ENCODE data around the gene SCAMP4.

Gene SCAMP4

GRCh38 chr19:1918975-1919374, 13.8 kb downstream of the SCAMP4 start:
- no peak for ATAC-seq

GRCh38 chr19:1920644-1921043, 15.4 kb downstream of the SCAMP4 start:
- no peak for ATAC-seq
- TF ChIP-seq ZNF70 (CRISPR knock-in tag; IDR thresholded peaks at IDR 0.05), result no peak
- TF ChIP-seq ARNTL (CRISPR knock-in tag; IDR thresholded peaks at IDR 0.05; ENCODE audit: borderline replicate concordance, low read depth), result no peak
- TF ChIP-seq CSRNP3 (CRISPR knock-in tag; IDR thresholded peaks at IDR 0.05), result no peak
- no peak for TF ChIP-seq CSDC2 (CRISPR knock-in tag; IDR thresholded peaks at IDR 0.05)
- no peak for TF ChIP-seq OSR1 (CRISPR knock-in tag; IDR thresholded peaks at IDR 0.05)

More at GRCh38 chr19:1918975-1919374, 13.8 kb downstream of the SCAMP4 start:
- no peak for TF ChIP-seq OSR1 (CRISPR knock-in tag; IDR thresholded peaks at IDR 0.05)
- TF ChIP-seq ZNF70 (CRISPR knock-in tag; IDR thresholded peaks at IDR 0.05), result no peak
- no peak for TF ChIP-seq CSDC2 (CRISPR knock-in tag; IDR thresholded peaks at IDR 0.05)
- no peak for TF ChIP-seq GLIS3 (CRISPR knock-in tag; IDR thresholded peaks at IDR 0.05)
- no peak for TF ChIP-seq ZFP30 (CRISPR knock-in tag; IDR thresholded peaks at IDR 0.05)
- no peak for TF ChIP-seq BACH2 (CRISPR knock-in tag; IDR thresholded peaks at IDR 0.05; ENCODE audit: borderline replicate concordance)
- TF ChIP-seq ZNF565 (CRISPR knock-in tag; conservative IDR thresholded peaks at IDR 0.05; ENCODE audit: low read depth), result no peak
- no peak for TF ChIP-seq CSRNP3 (CRISPR knock-in tag; IDR thresholded peaks at IDR 0.05)
- no peak for TF ChIP-seq SNAI2 (CRISPR knock-in tag; IDR thresholded peaks at IDR 0.05)

- ATAC-seq, result no peak
- TF ChIP-seq ISL1 (CRISPR knock-in tag; IDR thresholded peaks at IDR 0.05) (no peak), ZNF8 (CRISPR knock-in tag; IDR thresholded peaks at IDR 0.05) (no peak), ZNF565 (CRISPR knock-in tag; conservative IDR thresholded peaks at IDR 0.05; ENCODE audit: low read depth) (no peak), ZC3H10 (CRISPR knock-in tag; IDR thresholded peaks at IDR 0.05) (no peak)
Measured at GRCh38 chr19:1921326-1921725, 16.1 kb downstream of the SCAMP4 start.

- TF ChIP-seq ZNF8 (CRISPR knock-in tag; IDR thresholded peaks at IDR 0.05) (no peak), BACH2 (CRISPR knock-in tag; IDR thresholded peaks at IDR 0.05; ENCODE audit: borderline replicate concordance) (no peak), CSRNP3 (CRISPR knock-in tag; IDR thresholded peaks at IDR 0.05) (no peak), RARB (CRISPR knock-in tag; IDR thresholded peaks at IDR 0.05) (no peak), TOX (CRISPR knock-in tag; IDR thresholded peaks at IDR 0.05; ENCODE audit: borderline replicate concordance) (no peak), TSHZ2 (CRISPR knock-in tag; IDR thresholded peaks at IDR 0.05) (no peak), ESRRG (CRISPR knock-in tag; IDR thresholded peaks at IDR 0.05) (no peak), CREB5 (CRISPR knock-in tag; IDR thresholded peaks at IDR 0.05; ENCODE audit: low read depth) (no peak), ZFP30 (CRISPR knock-in tag; IDR thresholded peaks at IDR 0.05) (no peak), ARNTL (CRISPR knock-in tag; IDR thresholded peaks at IDR 0.05; ENCODE audit: borderline replicate concordance, low read depth) (no peak), SNAI2 (CRISPR knock-in tag; IDR thresholded peaks at IDR 0.05) (no peak), GLIS3 (CRISPR knock-in tag; IDR thresholded peaks at IDR 0.05) (no peak), PPARA (CRISPR knock-in tag; IDR thresholded peaks at IDR 0.05; ENCODE audit: borderline replicate concordance) (no peak), PATZ1 (CRISPR knock-in tag; IDR thresholded peaks at IDR 0.05; ENCODE audit: borderline replicate concordance) (no peak)
Measured at GRCh38 chr19:1921825-1922224, 16.6 kb downstream of the SCAMP4 start.

More at GRCh38 chr19:1921825-1922224, 16.6 kb downstream of the SCAMP4 start:
- ATAC-seq, result no peak
